Right lung (tissue), 10 donors: ENCODE results near the gene PLA2G2E. TPM values are rescaled to one million over a fixed set of nuclear protein-coding genes. Genes with fewer than 3 reads are reported as not detected.

ENCODE experiments used
- DNase-seq, 2 donors: peaks; one replicate each; pipeline ENCODE4 v3.0.0-alpha.2; 2013
- long read RNA-seq, 8 donors: transcript quantifications; one replicate each; lab custom pipeline, GENCODE V29; 2026
- polyA plus RNA-seq, 5 donors: library from polyadenylated mRNA; unstranded; fragments of 120-200 nt; gene quantifications; one replicate each; pipeline versions ENCODE4 v1.2.1 to v1.2.3, GENCODE V29; 2013; ENCODE audit warnings: inconsistent platforms in 1 of 5, low replicate concordance in 1 of 5; ENCODE audit not compliant: insufficient read length in 5 of 5, insufficient read depth in 1 of 5

PLA2G2E gene
- not detected for polyA plus RNA-seq
- long read RNA-seq, donor 1: 0 reads
- long read RNA-seq, donor 2: 0 reads
- long read RNA-seq, donor 3: 0 reads
- long read RNA-seq, donor 4: 0 reads
- long read RNA-seq, donor 5: 0 reads
- long read RNA-seq, donor 6: 0 reads
- long read RNA-seq, donor 7: 0 reads
- long read RNA-seq, donor 8: 0 reads

- no peak for DNase-seq
Measured at GRCh38 chr1:19923137-19923952, at the start of gene PLA2G2E. TSS of gene PLA2G2E (minus strand) at chr1:19923617. CDS start at chr1:19923559, 58 bp downstream.

- no peak for DNase-seq
Measured at GRCh38 chr1:19971664-19972063, 48.2 kb upstream of the PLA2G2E start.

GRCh38 chr1:19969898-19970660 lies 46.7 kb upstream of the PLA2G2E start:
- DNase-seq: no peak

- DNase-seq: no peak
Measured at GRCh38 chr1:19967808-19968207, 44.4 kb upstream of the PLA2G2E start.

- no peak for DNase-seq
Measured at GRCh38 chr1:19964542-19964941, 41.1 kb upstream of the PLA2G2E start.

- no peak for DNase-seq
Measured at GRCh38 chr1:19963636-19964035, 40.2 kb upstream of the PLA2G2E start.

- DNase-seq: no peak
Measured at GRCh38 chr1:19960591-19960990, 37.2 kb upstream of the PLA2G2E start.

- DNase-seq: no peak
Measured at GRCh38 chr1:19957779-19958178, 34.4 kb upstream of the PLA2G2E start.

GRCh38 chr1:19955534-19956170 lies 32.2 kb upstream of the PLA2G2E start:
- DNase-seq: no peak

GRCh38 chr1:19954059-19954458 lies 30.6 kb upstream of the PLA2G2E start:
- no peak for DNase-seq

- DNase-seq: no peak
Measured at GRCh38 chr1:19949016-19949415, 25.6 kb upstream of the PLA2G2E start.

GRCh38 chr1:19946971-19947370 lies 23.6 kb upstream of the PLA2G2E start:
- DNase-seq: peak; percentile 30 to 36

GRCh38 chr1:19946331-19946751 lies 22.9 kb upstream of the PLA2G2E start:
- DNase-seq: no peak

GRCh38 chr1:19945914-19946313 lies 22.5 kb upstream of the PLA2G2E start:
- DNase-seq: no peak

GRCh38 chr1:19942657-19943056 lies 19.2 kb upstream of the PLA2G2E start:
- no peak for DNase-seq

- no peak for DNase-seq
Measured at GRCh38 chr1:19942088-19942487, 18.7 kb upstream of the PLA2G2E start.

- DNase-seq: no peak
Measured at GRCh38 chr1:19941206-19941568, 17.8 kb upstream of the PLA2G2E start.

GRCh38 chr1:19940486-19941205 lies 17.2 kb upstream of the PLA2G2E start:
- DNase-seq: no peak

- DNase-seq: no peak
Measured at GRCh38 chr1:19938472-19938871, 15.1 kb upstream of the PLA2G2E start.

GRCh38 chr1:19936061-19936750 lies 12.8 kb upstream of the PLA2G2E start:
- DNase-seq: no peak

GRCh38 chr1:19934336-19934735 lies 10.9 kb upstream of the PLA2G2E start:
- no peak for DNase-seq
